Stimulated activated CD4-positive, alpha-beta T cell treated with anti-CD3 and anti-CD28 coated beads, TNF-alpha, amount 100 ng/mL, for 24 hours (primary cell): ENCODE measurements around the gene RIPK1.
"Not testable (repeated sequence)": the region's sequence is repeated elsewhere in the genome, so short reads cannot be mapped to it uniquely, and the experiment has no call there.

Experiments used
- DNase-seq, 3 experiments: peaks; one replicate each; pipeline ENCODE4 v3.0.0-alpha.2; 2020; ENCODE audit warnings: low read depth in 3 of 3

Gene RIPK1

GRCh38 chr6:3068329-3069214 lies at the start of gene RIPK1:
Gene RIPK1 (plus strand): TSS chr6:3068494. CDS start chr6:3076824, 8,330 bp downstream.
- DNase-seq, result peak; percentile 86 to 94 (median 93)

GRCh38 chr6:3019065-3019464 lies 49.2 kb upstream of the RIPK1 start:
- DNase-seq, result no peak

- DNase-seq, result no peak
These were observed 48.5 kb upstream of the RIPK1 start for GRCh38 chr6:3019749-3020320.

GRCh38 chr6:3020976-3021598 lies 47.2 kb upstream of the RIPK1 start:
- DNase-seq, result not testable (repeated sequence)

GRCh38 chr6:3022765-3023662 lies 45.3 kb upstream of the RIPK1 start:
- DNase-seq, result peak in 2 of 3 experiments; percentile 16 to 45

- peak; percentile 84 to 91 (median 84) for DNase-seq
These were observed 44.4 kb upstream of the RIPK1 start for GRCh38 chr6:3023663-3024483.

- DNase-seq, result no peak
These were observed 41.3 kb upstream of the RIPK1 start for GRCh38 chr6:3026791-3027626.

- DNase-seq, result not testable (repeated sequence)
These were observed 40.1 kb upstream of the RIPK1 start for GRCh38 chr6:3028156-3028555.

GRCh38 chr6:3031857-3032640 lies 36.2 kb upstream of the RIPK1 start:
- no peak for DNase-seq

GRCh38 chr6:3032986-3033385 lies 35.3 kb upstream of the RIPK1 start:
- DNase-seq, result no peak

GRCh38 chr6:3033652-3034051 lies 34.6 kb upstream of the RIPK1 start:
- no peak for DNase-seq

- DNase-seq, result no peak
These were observed 32.9 kb upstream of the RIPK1 start for GRCh38 chr6:3035397-3035796.

GRCh38 chr6:3036861-3037637 lies 31.2 kb upstream of the RIPK1 start:
- no peak for DNase-seq

GRCh38 chr6:3037638-3038365 lies 30.5 kb upstream of the RIPK1 start:
- DNase-seq, result no peak

GRCh38 chr6:3039384-3039783 lies 28.9 kb upstream of the RIPK1 start:
- no peak for DNase-seq

GRCh38 chr6:3041147-3041546 lies 27.1 kb upstream of the RIPK1 start:
- DNase-seq, result no peak

- DNase-seq, result no peak
These were observed 26.7 kb upstream of the RIPK1 start for GRCh38 chr6:3041606-3042005.

GRCh38 chr6:3045369-3045768 lies 22.9 kb upstream of the RIPK1 start:
- no peak for DNase-seq
